Measurements from ENCODE around the gene BACH2. TPM values are rescaled to one million over a fixed set of nuclear protein-coding genes. Genes with fewer than 3 reads are reported as not detected.

Gene BACH2
- total RNA-seq, 1 experiment from 2014 or later: 3.3 TPM

- Histone ChIP-seq H3K9ac (ENCODE audit: low read length) (peak overlapping the region; percentile 48), H3K79me2 (ENCODE audit: insufficient read depth, low read length) (no peaks in the 10 kb centered on the region), H3K4me3 (replicated peaks in 1 of 2; ENCODE audit: low read depth in 1 of 2, low read length in 2 of 2) (peak overlapping the region in 1 of 2 experiments; percentile 14; a peak in 2 of 4 replicates), H3K4me1 (ENCODE audit: control insufficient read depth in 1 of 2, insufficient read depth in 2 of 2, low read length in 2 of 2) (peaks cover 37 to 84% of the 10 kb centered on the region in 2 experiments), H4K20me1 (ENCODE audit: insufficient read depth) (no peaks in the 10 kb centered on the region), H3K9me2 (ENCODE audit: insufficient read depth) (no peaks in the 10 kb centered on the region), H3K9me3 (ENCODE audit: control insufficient read depth in 1 of 2, insufficient read depth in 1 of 2, low read depth in 1 of 2, low read length in 2 of 2) (peaks cover 7 to 10% of the 10 kb centered on the region in 2 experiments; a peak in 2 of 4 replicates), H3K27ac (ENCODE audit: low read depth, low read length) (peak overlapping the region; percentile 63), H3K27me3 (ENCODE audit: insufficient read depth, low read length) (no peaks in the 10 kb centered on the region), H3K4me2 (ENCODE audit: low read length) (peak overlapping the region; percentile 76), H3K36me3 (ENCODE audit: control insufficient read depth in 1 of 2, insufficient read depth in 2 of 2, low read length in 2 of 2) (peaks cover 0 to 4% of the 10 kb centered on the region in 2 experiments; a peak in 1 of 4 replicates), H2AFZ (ENCODE audit: low read depth, low read length, poor library complexity, severe bottlenecking) (peak overlapping the region; percentile 58)
- TF ChIP-seq CEBPB (IDR thresholded peaks at IDR 0.05; ENCODE audit: low read depth) (no peak), SIN3A (IDR thresholded peaks at IDR 0.05; ENCODE audit: low read depth) (no peak), EZH2 (IDR thresholded peaks at IDR 0.05) (no peak), POLR2AphosphoS5 (IDR thresholded peaks at IDR 0.05; ENCODE audit: low read depth, low read length) (no peak), ZFX (IDR thresholded peaks at IDR 0.05) (no peak), RAD21 (IDR thresholded peaks at IDR 0.05; ENCODE audit: low read depth) (no peak), CBX3 (IDR thresholded peaks at IDR 0.05; ENCODE audit: low read depth) (no peak), JUND (IDR thresholded peaks at IDR 0.05) (no peak), MAX (IDR thresholded peaks at IDR 0.05) (no peak), CTCF (IDR thresholded peaks at IDR 0.05 in 2 of 3, conservative IDR thresholded peaks at IDR 0.05 in 1 of 3; ENCODE audit: borderline replicate concordance in 1 of 3, insufficient read depth in 1 of 3, low read depth in 2 of 3, low read length in 2 of 3) (no peak), SRF (IDR thresholded peaks at IDR 0.05; ENCODE audit: low read depth) (no peak), FOSL1 (IDR thresholded peaks at IDR 0.05; ENCODE audit: low read depth) (no peak), ATF3 (IDR thresholded peaks at IDR 0.05) (no peak), YY1 (IDR thresholded peaks at IDR 0.05; ENCODE audit: extremely low read depth, insufficient replicate concordance, low read depth, low read length) (no peak)
- DNase-seq (ENCODE audit: low read depth, low spot score) (no peak), ATAC-seq (no peak)
- ChIA-PET POLR2A (interaction anchor here (0.7 to 0.9 kb wide), 3 partner anchors 23 to 260 kb away, joined by 3 read pairs; no protein-coding TSS in a partner anchor), CTCF (interaction anchor here (0.9 to 2.1 kb wide), 3 partner anchors 65 to 279 kb away, joined by 3 to 4 read pairs (median 3); no protein-coding TSS in a partner anchor), RAD21 (ENCODE audit: low non-redundant PET in 1 of 2, low total read pairs in 2 of 2, uncharacterized antibody in 2 of 2, unreplicated experiment in 2 of 2) (interaction anchor here in 1 of 2 experiments (0.7 kb wide), 2 partner anchors 133 to 260 kb away, joined by 6 to 11 read pairs; no protein-coding TSS in a partner anchor)
- intact Hi-C loops (cut with micrococcal nuclease): loop anchor here (2.0 to 10.0 kb wide), 3 partner anchors 66 to 176 kb away; no protein-coding TSS in a partner anchor
- BruUV-seq (replicated peaks): no TSS peak
Measured at GRCh38 chr6:90218959-90219208, 77.8 kb downstream of the BACH2 start.

All from HCT116 (cell line).